Uterus (tissue), 4 donors: ENCODE data around the gene ZNF467. TPM values are rescaled to one million over a fixed set of nuclear protein-coding genes. Genes with fewer than 3 reads are reported as not detected.

ENCODE experiments used
- DNase-seq, 2 donors: peaks; one replicate each; pipeline ENCODE4 v3.0.0-alpha.2; 2019 to 2020
- H3K27ac ChIP-seq, 2 donors: fragments of 200-600 bp; sonication (generic); 1 replicate in 1 of 2; 2 replicates in 1 of 2; pipeline ENCODE4 v1.5.1; 2016 to 2018
- H3K27me3 ChIP-seq, 2 donors: fragments of 200-600 bp; sonication (generic); one replicate each; pipeline ENCODE4 v1.5.1; 2018 to 2019; ENCODE audit warnings: control low read depth in 1 of 2
- H3K36me3 ChIP-seq, 2 donors: fragments of 200-600 bp; sonication (generic); one replicate each; pipeline ENCODE4 v1.5.1; 2019; ENCODE audit warnings: control low read depth in 1 of 2
- H3K4me1 ChIP-seq, 2 donors: fragments of 200-600 bp; sonication (generic); one replicate each; pipeline ENCODE4 v1.5.1; 2018 to 2019; ENCODE audit warnings: control low read depth in 1 of 2
- H3K4me3 ChIP-seq, 2 donors: fragments of 200-600 bp; sonication (generic); 1 replicate in 1 of 2; 2 replicates in 1 of 2; pipeline ENCODE4 v1.5.1; 2018 to 2019; ENCODE audit warnings: mild to moderate bottlenecking in 1 of 2
- H3K9me3 ChIP-seq, 2 donors: fragments of 200-600 bp; sonication (generic); one replicate each; pipeline ENCODE4 v1.5.1; 2019; ENCODE audit warnings: control low read depth in 1 of 2
- POLR2A ChIP-seq, 2 donors: fragments of 450-650 bp; IDR thresholded peaks; one replicate each; pipeline ENCODE4 v1.6.1; 2016; ENCODE audit warnings: antibody characterized with exemption in 2 of 2, mild to moderate bottlenecking in 1 of 2, moderate library complexity in 1 of 2
- intact Hi-C: fragments of 100-400 bp; cut with DNase I; formaldehyde crosslinking; loops from one replicate; pipeline ENCODE4 v1.15.1; 2023; ENCODE audit warnings: low total_unique reads
- total RNA-seq, 4 donors: library from RNA; depleted of rRNA in 3 of 4; stranded (reverse); fragments of >200 nt in 3 of 4; gene quantifications; one replicate each; pipeline versions ENCODE4 v1.1.0 to v1.2.4, GENCODE V29; 2014 to 2023
- TF ChIP-seq, protein P1 (sequence below), 4 experiments: fragments of 200-600 bp in 2 of 4; fragments of 450-650 bp in 2 of 4; sonication (generic) in 2 of 4; IDR thresholded peaks; one replicate each; pipeline ENCODE4 v1.5.1; 2016 to 2019; ENCODE audit warnings: antibody characterized with exemption in 4 of 4, mild to moderate bottlenecking in 2 of 4, moderate library complexity in 1 of 4
- donor health status: DM: yes; HTN: yes; CAD: no.

Gene ZNF467
- total RNA-seq, 4 donors from 2014 or later: 5.2 to 23.6 (median 14.3) TPM

GRCh38 chr7:149791411-149792219 lies 18.2 kb upstream of the ZNF467 start:
- no peak for TF ChIP-seq POLR2A (IDR thresholded peaks at IDR 0.05)
- TF ChIP-seq, protein P1, sequence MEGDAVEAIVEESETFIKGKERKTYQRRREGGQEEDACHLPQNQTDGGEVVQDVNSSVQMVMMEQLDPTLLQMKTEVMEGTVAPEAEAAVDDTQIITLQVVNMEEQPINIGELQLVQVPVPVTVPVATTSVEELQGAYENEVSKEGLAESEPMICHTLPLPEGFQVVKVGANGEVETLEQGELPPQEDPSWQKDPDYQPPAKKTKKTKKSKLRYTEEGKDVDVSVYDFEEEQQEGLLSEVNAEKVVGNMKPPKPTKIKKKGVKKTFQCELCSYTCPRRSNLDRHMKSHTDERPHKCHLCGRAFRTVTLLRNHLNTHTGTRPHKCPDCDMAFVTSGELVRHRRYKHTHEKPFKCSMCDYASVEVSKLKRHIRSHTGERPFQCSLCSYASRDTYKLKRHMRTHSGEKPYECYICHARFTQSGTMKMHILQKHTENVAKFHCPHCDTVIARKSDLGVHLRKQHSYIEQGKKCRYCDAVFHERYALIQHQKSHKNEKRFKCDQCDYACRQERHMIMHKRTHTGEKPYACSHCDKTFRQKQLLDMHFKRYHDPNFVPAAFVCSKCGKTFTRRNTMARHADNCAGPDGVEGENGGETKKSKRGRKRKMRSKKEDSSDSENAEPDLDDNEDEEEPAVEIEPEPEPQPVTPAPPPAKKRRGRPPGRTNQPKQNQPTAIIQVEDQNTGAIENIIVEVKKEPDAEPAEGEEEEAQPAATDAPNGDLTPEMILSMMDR (IDR thresholded peaks at IDR 0.05): no peak
- intact Hi-C loops: no loop called here
- no peaks in the 10 kb centered on the region for H3K9me3 ChIP-seq
- no peaks in the 10 kb centered on the region for H3K36me3 ChIP-seq
- no peaks in the 10 kb centered on the region for H3K27me3 ChIP-seq
- DNase-seq: no peak
- H3K4me1 ChIP-seq: no peaks in the 10 kb centered on the region
- H3K27ac ChIP-seq: no peak overlapping the region
- no peak overlapping the region for H3K4me3 ChIP-seq

DNA sequence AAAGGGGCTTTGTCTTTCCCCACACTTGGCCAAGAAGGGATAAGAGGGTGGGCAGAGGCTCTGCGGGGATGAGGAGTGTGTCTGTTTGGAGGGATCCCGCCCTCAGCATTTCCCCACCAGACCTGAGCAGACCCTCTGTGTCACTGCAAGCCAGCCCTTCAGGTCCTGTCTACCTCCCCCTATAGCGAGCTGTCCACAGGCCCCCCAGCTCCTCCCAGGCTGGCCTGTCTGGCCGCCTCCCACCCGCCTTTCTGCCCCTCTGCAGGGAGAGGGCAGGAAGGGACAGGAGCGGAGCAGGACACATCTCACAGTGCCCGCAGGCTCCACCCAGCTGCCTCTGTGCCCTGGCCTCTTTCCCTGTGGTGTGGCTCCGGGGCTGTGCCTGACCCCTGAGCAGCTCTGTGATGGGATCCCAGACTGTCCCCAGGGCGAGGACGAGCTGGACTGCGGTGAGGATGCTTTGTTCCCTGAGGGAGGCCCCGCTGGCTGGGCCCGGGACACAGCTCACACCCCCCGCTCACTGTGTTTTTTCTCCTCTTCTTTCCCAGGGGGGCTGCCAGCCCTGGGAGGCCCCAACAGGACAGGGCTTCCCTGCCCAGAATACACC lies 17.5 kb upstream of the ZNF467 start:
- Histone ChIP-seq H3K9me3 (no peaks in the 10 kb centered on the region), H3K27me3 (no peaks in the 10 kb centered on the region), H3K4me3 (no peak overlapping the region), H3K36me3 (no peaks in the 10 kb centered on the region), H3K4me1 (no peaks in the 10 kb centered on the region), H3K27ac (no peak overlapping the region)
- DNase-seq: no peak
- intact Hi-C loops: no loop called here
- TF ChIP-seq POLR2A (IDR thresholded peaks at IDR 0.05): no peak
- TF ChIP-seq, protein P1 (IDR thresholded peaks at IDR 0.05): no peak

DNA sequence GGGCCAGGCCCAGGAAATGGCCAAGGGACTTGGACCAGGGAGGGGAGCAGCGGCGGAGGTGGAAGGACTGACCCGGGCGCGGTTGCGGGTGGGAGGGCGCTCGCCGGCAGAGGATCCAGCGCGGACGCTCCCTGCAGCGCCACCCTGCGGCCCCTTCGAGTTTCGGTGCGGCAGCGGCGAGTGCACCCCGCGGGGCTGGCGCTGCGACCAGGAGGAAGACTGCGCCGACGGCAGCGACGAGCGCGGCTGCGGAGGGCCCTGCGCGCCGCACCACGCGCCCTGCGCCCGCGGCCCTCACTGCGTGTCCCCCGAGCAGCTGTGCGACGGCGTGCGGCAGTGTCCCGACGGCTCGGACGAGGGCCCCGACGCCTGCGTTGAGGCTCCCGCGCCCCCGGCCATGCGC lies 16.8 kb upstream of the ZNF467 start:
- Histone ChIP-seq H3K36me3 (no peaks in the 10 kb centered on the region), H3K4me1 (no peaks in the 10 kb centered on the region), H3K27ac (no peak overlapping the region), H3K27me3 (no peaks in the 10 kb centered on the region), H3K4me3 (no peak overlapping the region), H3K9me3 (no peaks in the 10 kb centered on the region)
- no peak for TF ChIP-seq POLR2A (IDR thresholded peaks at IDR 0.05)
- TF ChIP-seq, protein P1 (IDR thresholded peaks at IDR 0.05): peak in 3 of 4 experiments; percentile 19 to 46 (median 40)
- intact Hi-C loops: no loop called here
- DNase-seq: no peak

DNA sequence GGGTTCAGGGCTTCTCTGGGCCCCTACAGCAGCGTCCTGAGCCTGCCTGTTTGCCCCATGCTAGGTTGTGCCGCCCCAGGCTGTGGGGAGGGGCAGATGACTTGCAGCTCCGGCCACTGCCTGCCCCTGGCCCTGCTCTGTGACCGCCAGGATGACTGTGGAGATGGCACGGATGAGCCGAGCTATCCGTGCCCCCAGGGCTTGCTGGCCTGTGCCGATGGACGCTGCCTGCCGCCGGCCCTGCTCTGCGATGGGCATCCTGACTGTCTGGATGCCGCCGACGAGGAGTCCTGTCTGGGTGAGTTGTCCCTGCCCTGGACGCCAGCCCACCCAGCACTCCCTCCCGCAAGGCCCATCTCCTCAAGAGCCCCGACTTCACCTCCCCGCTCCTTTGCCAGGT lies 15.7 kb upstream of the ZNF467 start:
- H3K4me3 ChIP-seq: no peak overlapping the region
- H3K27ac ChIP-seq: no peak overlapping the region
- no peaks in the 10 kb centered on the region for H3K4me1 ChIP-seq
- no peaks in the 10 kb centered on the region for H3K36me3 ChIP-seq
- DNase-seq: no peak
- TF ChIP-seq POLR2A (IDR thresholded peaks at IDR 0.05): no peak
- TF ChIP-seq, protein P1 (IDR thresholded peaks at IDR 0.05): no peak
- intact Hi-C loops: no loop called here
- no peaks in the 10 kb centered on the region for H3K9me3 ChIP-seq
- no peaks in the 10 kb centered on the region for H3K27me3 ChIP-seq

- Histone ChIP-seq H3K27ac (no peak overlapping the region), H3K36me3 (no peaks in the 10 kb centered on the region), H3K27me3 (no peaks in the 10 kb centered on the region), H3K9me3 (no peaks in the 10 kb centered on the region), H3K4me1 (no peaks in the 10 kb centered on the region), H3K4me3 (no peak overlapping the region)
- no peak for DNase-seq
- intact Hi-C loops: no loop called here
- TF ChIP-seq, protein P1 (IDR thresholded peaks at IDR 0.05): no peak
- TF ChIP-seq POLR2A (IDR thresholded peaks at IDR 0.05): no peak
Observed at GRCh38 chr7:149788300-149788851, 15.0 kb upstream of the ZNF467 start.
